Duodenal mucosa (tissue), 2 donors: ENCODE measurements around the gene C11orf68.

Source experiments
- H3K27ac ChIP-seq: one replicate; pipeline ENCODE4 v1.7.0; 2013; ENCODE audit warnings: low read depth, low read length
- H3K27me3 ChIP-seq, 2 donors: one replicate each; pipeline ENCODE4 v1.7.0; 2013; ENCODE audit warnings: low read length in 2 of 2, control low read depth in 1 of 2; ENCODE audit not compliant: insufficient read depth in 2 of 2, control insufficient read depth in 1 of 2
- H3K36me3 ChIP-seq, 2 donors: one replicate each; pipeline ENCODE4 v1.7.0; 2013; ENCODE audit warnings: low read length in 2 of 2, control low read depth in 1 of 2; ENCODE audit not compliant: insufficient read depth in 2 of 2, control insufficient read depth in 1 of 2
- H3K4me1 ChIP-seq, 2 donors: one replicate each; pipeline ENCODE4 v1.7.0; 2013; ENCODE audit warnings: low read length in 2 of 2, control low read depth in 1 of 2; ENCODE audit not compliant: insufficient read depth in 2 of 2, control insufficient read depth in 1 of 2
- H3K4me3 ChIP-seq, 2 donors: one replicate each; pipeline ENCODE4 v1.7.0; 2013; ENCODE audit warnings: low read length in 2 of 2, low read depth in 1 of 2
- H3K9ac ChIP-seq, 2 donors: one replicate each; pipeline ENCODE4 v1.7.0; 2013; ENCODE audit warnings: low read length in 2 of 2, low read depth in 1 of 2
- H3K9me3 ChIP-seq, 2 donors: one replicate each; pipeline ENCODE4 v1.7.0; 2013; ENCODE audit warnings: low read length in 2 of 2, control low read depth in 1 of 2; ENCODE audit not compliant: control insufficient read depth in 1 of 2

The C11orf68 gene

DNA sequence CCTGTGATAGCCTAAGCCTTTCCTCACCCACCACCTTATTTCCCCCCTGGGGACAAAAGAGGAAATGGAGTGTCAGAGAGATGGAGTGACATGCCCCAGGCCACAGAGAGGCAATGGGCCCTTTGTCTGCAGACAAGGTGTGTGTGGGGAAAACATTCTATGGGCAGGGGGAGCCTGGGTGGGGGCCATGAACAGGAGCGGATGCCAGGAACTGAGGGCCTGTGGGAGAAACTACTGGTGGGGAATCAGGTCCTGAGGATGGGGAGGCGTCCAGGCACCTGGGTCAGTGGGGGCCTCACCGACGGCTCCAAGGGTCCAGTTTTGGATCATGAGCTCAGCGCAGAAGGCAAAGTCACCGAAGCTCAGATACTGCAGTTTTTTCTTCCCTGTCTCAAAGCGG lies 33.6 kb downstream of the C11orf68 start:
- H3K4me3 ChIP-seq = no peak overlapping the region
- no peaks in the 10 kb centered on the region for H3K9me3 ChIP-seq
- peaks cover 36 to 43% of the 10 kb centered on the region in 2 donors for H3K4me1 ChIP-seq
- H3K27me3 ChIP-seq = no peaks in the 10 kb centered on the region
- H3K36me3 ChIP-seq = peaks cover 15 to 32% of the 10 kb centered on the region in 2 donors
- no peak overlapping the region for H3K27ac ChIP-seq
- no peak overlapping the region for H3K9ac ChIP-seq

DNA sequence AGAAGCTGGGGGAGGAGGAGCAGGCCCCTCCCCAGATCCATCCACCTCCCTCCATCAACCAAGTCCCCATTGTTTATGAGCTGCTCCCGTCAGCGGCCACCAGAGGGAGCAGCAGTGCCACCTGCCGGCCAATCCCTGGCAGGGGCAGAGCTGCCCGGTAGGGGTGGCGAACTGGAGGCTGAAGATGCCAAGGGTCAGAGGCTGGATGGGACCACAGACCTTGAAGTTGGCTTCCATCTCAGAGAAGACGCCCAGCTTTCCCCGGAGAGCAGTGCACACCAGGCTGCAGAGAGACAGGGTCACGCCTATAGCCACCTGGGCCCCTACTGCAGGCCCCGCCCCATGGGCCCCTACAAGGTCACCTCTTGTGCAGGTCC lies 34.2 kb downstream of the C11orf68 start:
- H3K9ac ChIP-seq = no peak overlapping the region
- H3K36me3 ChIP-seq = peaks cover 15 to 32% of the 10 kb centered on the region in 2 donors
- no peaks in the 10 kb centered on the region for H3K27me3 ChIP-seq
- H3K27ac ChIP-seq = no peak overlapping the region
- H3K9me3 ChIP-seq = no peaks in the 10 kb centered on the region
- peak overlapping the region in 1 of 2 donors; percentile 7 for H3K4me3 ChIP-seq
- H3K4me1 ChIP-seq = peaks cover 31 to 38% of the 10 kb centered on the region in 2 donors

DNA sequence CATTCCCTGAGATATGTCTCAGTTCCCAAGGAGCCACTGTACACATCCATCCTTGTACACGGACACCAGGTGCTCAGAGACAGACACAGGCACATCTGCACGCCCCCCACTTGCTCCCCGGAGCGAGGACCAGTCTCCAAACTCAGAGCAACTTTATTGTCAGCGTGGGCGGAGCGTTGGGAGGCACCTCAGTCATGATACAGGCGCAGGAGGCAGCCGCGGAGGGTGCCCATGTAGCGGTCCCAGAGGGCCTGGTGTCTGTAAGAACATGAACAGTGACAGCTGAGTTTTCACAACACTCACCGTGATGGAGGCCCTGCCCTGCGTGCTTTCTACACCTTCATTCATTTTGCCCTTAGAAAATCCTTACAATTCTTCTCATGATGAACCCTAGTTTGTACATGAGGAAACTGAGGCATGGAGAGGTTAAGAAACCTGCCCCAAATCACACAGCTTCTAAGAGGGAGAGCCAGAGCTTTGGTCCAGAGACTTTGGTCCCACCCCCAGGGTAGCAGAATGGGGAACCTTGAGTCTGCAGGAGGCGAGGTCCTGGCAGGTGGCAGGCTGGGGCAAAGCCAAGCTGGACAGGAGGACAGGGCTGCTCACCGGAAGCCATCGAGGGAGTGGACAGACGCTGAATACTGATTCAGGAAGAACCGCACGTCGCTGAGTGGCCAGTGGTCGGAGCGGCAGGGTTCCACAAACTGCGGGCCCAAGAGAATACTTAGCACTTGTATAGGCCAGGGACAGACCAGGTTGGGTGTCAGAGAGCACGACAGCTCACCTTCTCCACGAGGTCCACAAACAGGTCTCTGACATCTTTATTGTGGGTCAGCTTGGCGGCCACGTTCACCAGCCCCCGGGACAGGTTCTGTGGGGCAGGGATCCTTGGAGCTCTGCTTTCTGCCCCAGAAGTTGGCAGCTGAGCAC lies 34.8 kb downstream of the C11orf68 start:
- no peaks in the 10 kb centered on the region for H3K9me3 ChIP-seq
- peaks cover 25 to 32% of the 10 kb centered on the region in 2 donors for H3K4me1 ChIP-seq
- no peak overlapping the region for H3K9ac ChIP-seq
- peaks cover 15 to 32% of the 10 kb centered on the region in 2 donors for H3K36me3 ChIP-seq
- no peaks in the 10 kb centered on the region for H3K27me3 ChIP-seq
- H3K27ac ChIP-seq = no peak overlapping the region
- H3K4me3 ChIP-seq = no peak overlapping the region

DNA sequence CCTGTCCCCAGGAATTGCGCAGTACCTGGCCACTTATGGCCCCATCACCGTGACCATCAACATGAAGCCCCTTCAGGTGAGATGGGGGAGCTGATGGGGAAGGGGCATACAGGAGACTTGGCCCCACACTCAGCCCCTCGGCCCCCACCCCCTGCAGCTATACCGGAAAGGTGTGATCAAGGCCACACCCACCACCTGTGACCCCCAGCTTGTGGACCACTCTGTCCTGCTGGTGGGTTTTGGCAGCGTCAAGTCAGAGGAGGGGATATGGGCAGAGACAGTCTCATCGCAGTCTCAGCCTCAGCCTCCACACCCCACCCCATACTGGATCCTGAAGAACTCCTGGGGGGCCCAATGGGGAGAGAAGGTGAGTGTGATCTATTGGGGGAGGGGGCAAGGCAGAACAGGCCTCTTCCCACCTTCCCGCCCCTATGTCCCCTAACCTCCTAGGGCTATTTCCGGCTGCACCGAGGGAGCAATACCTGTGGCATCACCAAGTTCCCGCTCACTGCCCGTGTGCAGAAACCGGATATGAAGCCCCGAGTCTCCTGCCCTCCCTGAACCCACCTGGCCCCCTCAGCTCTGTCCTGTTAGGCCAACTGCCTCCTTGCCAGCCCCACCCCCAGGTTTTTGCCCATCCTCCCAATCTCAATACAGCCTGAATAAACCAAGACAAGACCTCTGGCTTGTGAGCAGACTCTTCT lies 35.7 kb downstream of the C11orf68 start:
- no peaks in the 10 kb centered on the region for H3K9me3 ChIP-seq
- no peaks in the 10 kb centered on the region for H3K27me3 ChIP-seq
- peaks cover 15 to 32% of the 10 kb centered on the region in 2 donors for H3K36me3 ChIP-seq
- H3K4me3 ChIP-seq = no peak overlapping the region
- no peak overlapping the region for H3K9ac ChIP-seq
- no peak overlapping the region for H3K27ac ChIP-seq
- peaks cover 21 to 26% of the 10 kb centered on the region in 2 donors for H3K4me1 ChIP-seq

DNA sequence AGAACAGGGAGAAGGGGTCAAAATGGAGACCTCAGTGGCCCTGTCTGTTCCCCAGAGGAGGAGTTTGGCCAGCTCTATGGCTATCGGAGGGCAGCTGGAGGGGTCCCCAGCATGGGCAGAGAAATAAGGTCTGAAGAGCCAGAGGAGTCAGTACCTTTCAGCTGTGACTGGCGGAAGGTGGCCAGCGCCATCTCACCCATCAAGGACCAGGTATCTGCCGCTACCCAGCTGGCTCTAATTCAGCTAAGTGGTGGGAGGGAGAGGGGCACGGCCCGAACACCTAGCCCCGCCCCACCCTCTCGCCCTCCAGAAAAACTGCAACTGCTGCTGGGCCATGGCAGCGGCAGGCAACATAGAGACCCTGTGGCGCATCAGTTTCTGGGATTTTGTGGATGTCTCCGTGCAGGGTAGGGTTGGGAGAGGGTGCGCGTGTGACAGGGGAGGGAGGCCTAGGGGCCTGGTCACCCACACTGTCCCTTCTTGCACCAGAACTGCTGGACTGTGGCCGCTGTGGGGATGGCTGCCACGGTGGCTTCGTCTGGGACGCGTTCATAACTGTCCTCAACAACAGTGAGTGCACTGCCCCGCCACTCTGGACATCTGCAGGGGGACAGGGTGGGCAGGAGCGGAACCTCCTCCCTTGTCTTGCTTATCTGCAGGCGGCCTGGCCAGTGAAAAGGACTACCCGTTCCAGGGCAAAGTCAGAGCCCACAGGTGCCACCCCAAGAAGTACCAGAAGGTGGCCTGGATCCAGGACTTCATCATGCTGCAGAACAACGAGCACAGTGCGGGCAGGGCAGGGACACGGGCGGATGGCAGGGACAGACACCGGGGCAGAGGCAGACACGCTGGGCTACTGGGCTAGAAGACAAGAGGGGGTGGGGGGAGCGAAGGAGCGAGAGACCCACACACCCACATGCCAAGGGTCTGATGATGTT lies 36.5 kb downstream of the C11orf68 start:
- Histone ChIP-seq H3K4me1 (peaks cover 16 to 19% of the 10 kb centered on the region in 2 donors), H3K4me3 (no peak overlapping the region), H3K27me3 (no peaks in the 10 kb centered on the region), H3K36me3 (peaks cover 15 to 32% of the 10 kb centered on the region in 2 donors), H3K9me3 (no peaks in the 10 kb centered on the region), H3K27ac (no peak overlapping the region), H3K9ac (no peak overlapping the region)

DNA sequence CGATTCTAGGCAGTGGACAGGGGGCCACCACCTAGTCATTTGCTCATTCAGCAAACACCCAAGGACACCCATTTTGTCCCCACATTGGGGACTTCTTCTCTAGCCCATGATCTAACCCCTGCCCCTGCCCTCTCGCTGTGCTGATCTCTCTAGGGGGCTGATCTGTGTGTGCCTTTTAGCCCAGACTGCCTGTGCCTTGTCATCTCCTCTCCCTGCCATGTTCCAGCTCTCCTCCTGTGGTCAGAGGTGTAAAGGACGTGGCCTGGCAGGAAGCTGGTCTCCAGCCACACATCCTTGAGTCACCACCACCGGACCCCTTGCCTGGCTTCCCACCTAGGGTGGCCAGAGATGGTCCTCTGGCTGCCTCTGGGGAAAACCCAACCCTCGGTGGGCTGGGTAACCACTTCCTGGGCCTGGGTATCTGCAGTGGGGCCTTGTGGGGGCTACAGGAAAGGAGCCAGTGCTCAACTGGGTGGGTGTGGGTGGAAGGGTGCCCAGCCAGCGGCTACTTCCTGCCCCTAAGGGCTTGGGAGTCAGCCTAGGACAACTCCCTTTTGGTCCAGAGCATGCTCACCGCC lies 37.9 kb downstream of the C11orf68 start:
- H3K4me3 ChIP-seq = no peak overlapping the region
- H3K27ac ChIP-seq = no peak overlapping the region
- peaks cover 15 to 30% of the 10 kb centered on the region in 2 donors for H3K36me3 ChIP-seq
- H3K9ac ChIP-seq = no peak overlapping the region
- H3K27me3 ChIP-seq = no peaks in the 10 kb centered on the region
- H3K4me1 ChIP-seq = peaks cover 4 to 7% of the 10 kb centered on the region in 2 donors
- no peaks in the 10 kb centered on the region for H3K9me3 ChIP-seq

DNA sequence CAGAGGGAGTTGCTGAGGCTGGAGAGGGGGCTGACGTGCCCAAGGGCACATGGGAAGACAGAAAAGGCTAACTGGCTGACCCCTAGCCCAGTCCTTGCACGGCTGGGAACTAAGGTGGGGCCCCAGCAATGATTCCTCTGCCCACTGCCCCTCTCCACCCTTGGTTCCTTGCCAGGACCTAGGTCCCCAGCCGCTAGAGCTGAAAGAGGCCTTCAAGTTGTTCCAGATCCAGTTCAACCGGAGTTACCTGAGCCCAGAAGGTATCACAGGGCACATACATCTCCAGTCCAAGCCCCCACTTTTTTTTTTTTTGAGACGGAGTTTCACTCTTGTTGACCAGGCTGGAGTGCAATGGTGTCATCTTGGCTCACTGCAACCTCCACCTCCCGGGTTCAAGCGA lies 38.8 kb downstream of the C11orf68 start:
- Histone ChIP-seq H3K4me1 (peaks cover 3 to 7% of the 10 kb centered on the region in 2 donors), H3K27me3 (no peaks in the 10 kb centered on the region), H3K36me3 (peaks cover 15 to 23% of the 10 kb centered on the region in 2 donors), H3K4me3 (no peak overlapping the region), H3K9ac (no peak overlapping the region), H3K9me3 (no peaks in the 10 kb centered on the region), H3K27ac (no peak overlapping the region)

DNA sequence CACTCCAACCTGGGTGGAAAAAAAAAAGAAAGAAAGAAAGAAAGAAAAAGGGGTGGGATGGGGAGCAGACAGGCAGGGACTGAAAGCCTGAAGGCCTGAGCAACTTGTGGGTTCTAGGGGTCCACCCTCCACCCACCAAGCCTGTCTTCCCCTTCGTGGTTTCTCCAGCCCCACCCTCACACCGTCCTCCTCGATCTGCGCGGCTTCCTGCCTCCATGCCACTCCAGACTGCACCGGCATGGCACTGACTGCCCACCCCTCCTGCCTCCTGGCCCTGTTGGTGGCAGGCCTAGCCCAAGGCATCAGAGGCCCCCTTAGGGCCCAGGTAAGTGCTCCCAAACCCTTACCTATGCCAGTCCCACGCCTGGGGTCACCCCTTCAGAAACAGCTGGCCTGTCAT lies 39.2 kb downstream of the C11orf68 start, which contains the start of gene CTSW:
Gene CTSW, plus strand, starts transcription at position 221 of the 400 bp plus-strand sequence. Its CDS starts 18 bp downstream, at position 239.
- no peak within 1 kb of the TSS for H3K27ac ChIP-seq
- no peaks in the 10 kb centered on the region for H3K27me3 ChIP-seq
- no peak within 1 kb of the TSS for H3K4me3 ChIP-seq
- H3K4me1 ChIP-seq = peaks cover 0 to 3% of the 10 kb centered on the region in 2 donors
- no peaks in the 10 kb centered on the region for H3K9me3 ChIP-seq
- H3K9ac ChIP-seq = no peak within 1 kb of the TSS
- H3K36me3 ChIP-seq = peaks cover 15 to 23% of the 10 kb centered on the region in 2 donors

DNA sequence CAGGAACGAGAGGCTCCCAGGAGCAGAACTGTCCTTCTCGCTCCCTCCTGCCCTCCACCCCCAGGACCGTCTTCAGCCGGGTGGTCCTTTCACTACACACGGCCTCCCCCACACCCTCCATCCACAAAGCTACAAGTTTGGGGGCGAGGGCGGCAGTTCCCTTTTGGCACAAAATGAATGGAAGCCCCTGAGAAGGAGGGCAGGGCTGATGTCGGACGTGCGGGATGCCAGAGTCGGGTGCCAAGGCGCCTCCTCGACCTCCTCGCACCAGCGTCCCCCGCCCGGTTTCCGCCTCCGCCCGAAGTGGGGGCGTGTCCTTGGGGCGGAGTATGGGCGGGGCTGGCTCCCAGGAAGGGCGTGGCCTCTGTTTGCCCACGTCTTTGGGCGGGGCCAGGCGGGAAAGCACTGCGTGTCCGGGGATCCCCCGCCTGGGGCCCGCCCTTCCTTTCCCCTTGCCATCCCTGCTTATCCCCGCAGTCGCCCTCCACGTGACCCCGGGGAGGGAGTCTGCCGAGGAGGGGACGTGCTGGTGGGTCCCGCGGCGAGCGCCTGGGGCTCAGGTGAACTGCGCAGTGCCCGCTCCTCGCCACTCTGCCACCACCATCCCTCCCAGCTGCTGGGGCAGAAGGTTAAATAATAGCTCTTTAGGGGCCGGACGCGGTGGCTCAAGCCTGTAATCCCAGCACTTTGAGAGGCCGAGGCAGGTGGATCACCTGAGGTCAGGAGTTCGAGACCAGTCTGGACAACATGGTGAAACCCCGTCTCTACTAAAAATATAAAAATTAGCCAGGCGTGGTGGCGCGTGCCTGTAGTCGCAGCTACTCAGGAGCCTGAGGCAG lies 45.3 kb downstream of the C11orf68 start:
- Histone ChIP-seq H3K27ac (peak overlapping the region; percentile 56), H3K27me3 (no peaks in the 10 kb centered on the region), H3K4me1 (peaks cover 12 to 17% of the 10 kb centered on the region in 2 donors), H3K9ac (peak overlapping the region; percentile 60 to 73), H3K36me3 (no peaks in the 10 kb centered on the region), H3K9me3 (no peaks in the 10 kb centered on the region), H3K4me3 (peak overlapping the region; percentile 69 to 83)
